Lung (tissue), 12 donors: ENCODE measurements around the gene CNFN. TPM values are rescaled to one million over a fixed set of nuclear protein-coding genes. Genes with fewer than 3 reads are reported as not detected.

Source experiments
- ATAC-seq: fragments of 200-7000 bp; cut with Tn5 transposase; one replicate; pipeline ENCODE4 v1.9.1; 2020; ENCODE audit warnings: moderate number of reproducible peaks; ENCODE audit not compliant: insufficient read depth, low FRiP score
- DNase-seq, 3 donors: peaks; one replicate each; pipeline ENCODE4 v3.0.0-alpha.2; 2013 to 2017
- H3K27ac ChIP-seq, 2 donors: one replicate each; pipeline ENCODE4 v1.5.1; 2013; ENCODE audit warnings: mild to moderate bottlenecking in 2 of 2, moderate library complexity in 2 of 2, control low read depth in 1 of 2, inconsistent platforms in 1 of 2, low read depth in 1 of 2, low read length in 1 of 2
- H3K27me3 ChIP-seq, 3 donors: one replicate each; pipeline ENCODE4 v1.5.1; 2013; ENCODE audit warnings: low read length in 2 of 3; ENCODE audit not compliant: control insufficient read depth in 3 of 3, insufficient read depth in 3 of 3
- H3K36me3 ChIP-seq, 4 donors: one replicate each; pipeline ENCODE4 v1.5.1; 2013; ENCODE audit warnings: low read length in 4 of 4, mild to moderate bottlenecking in 1 of 4, moderate library complexity in 1 of 4; ENCODE audit not compliant: control insufficient read depth in 4 of 4, insufficient read depth in 4 of 4
- H3K4me1 ChIP-seq, 5 donors: one replicate each; pipeline ENCODE4 v1.5.1; 2013; ENCODE audit warnings: low read length in 5 of 5, mild to moderate bottlenecking in 2 of 5, moderate library complexity in 1 of 5; ENCODE audit not compliant: control insufficient read depth in 5 of 5, insufficient read depth in 5 of 5
- H3K4me3 ChIP-seq: one replicate; pipeline ENCODE4 v1.5.1; 2013; ENCODE audit warnings: mild to moderate bottlenecking, control low read depth, moderate library complexity
- H3K9ac ChIP-seq, 2 donors: one replicate each; pipeline ENCODE4 v1.5.1; 2013; ENCODE audit warnings: low read length in 2 of 2, control low read depth in 1 of 2; ENCODE audit not compliant: insufficient read depth in 1 of 2
- H3K9me3 ChIP-seq, 4 donors: one replicate each; pipeline ENCODE4 v1.5.1; 2013; ENCODE audit warnings: low read length in 3 of 4, mild to moderate bottlenecking in 1 of 4, moderate library complexity in 1 of 4; ENCODE audit not compliant: control insufficient read depth in 4 of 4, insufficient read depth in 3 of 4
- WGBS, 2 donors: extraction: QIAGEN DNeasy Blood & Tissue Kit; methylation state at CpG; one replicate each; pipeline ENCODE4 v1.1.7; 2013; 5-methylcytosine and 5-hydroxymethylcytosine counted together
- polyA plus RNA-seq, 2 donors: library from polyadenylated mRNA; stranded (reverse); fragments of 200-250 nt; gene quantifications; one replicate each; pipeline ENCODE4 v1.2.1, GENCODE V29; 2013
- total RNA-seq, 2 donors: library from RNA; depleted of rRNA in 1 of 2; stranded (reverse); fragments of >200 nt in 1 of 2; gene quantifications; one replicate each; pipeline ENCODE4 v1.2.1, GENCODE V29; 2014 to 2021
- TF ChIP-seq, protein P1 (sequence below): IDR thresholded peaks from 2 replicates; pipeline ENCODE4 v1.5.1; 2012; ENCODE audit warnings: mild to moderate bottlenecking; ENCODE audit errors: control extremely low read depth, extremely low read depth
- donor health status: control.
- donor health status: control.
- donor health status: Bipolar disorder and iron deficiency.
- donor health status: healthy.
- donor health status: DM: yes; HTN: yes; CAD: no.

The CNFN gene
- total and polyA plus RNA-seq, 4 donors = 1.0 to 4.1 (median 2.2) TPM; not detected in 1

DNA sequence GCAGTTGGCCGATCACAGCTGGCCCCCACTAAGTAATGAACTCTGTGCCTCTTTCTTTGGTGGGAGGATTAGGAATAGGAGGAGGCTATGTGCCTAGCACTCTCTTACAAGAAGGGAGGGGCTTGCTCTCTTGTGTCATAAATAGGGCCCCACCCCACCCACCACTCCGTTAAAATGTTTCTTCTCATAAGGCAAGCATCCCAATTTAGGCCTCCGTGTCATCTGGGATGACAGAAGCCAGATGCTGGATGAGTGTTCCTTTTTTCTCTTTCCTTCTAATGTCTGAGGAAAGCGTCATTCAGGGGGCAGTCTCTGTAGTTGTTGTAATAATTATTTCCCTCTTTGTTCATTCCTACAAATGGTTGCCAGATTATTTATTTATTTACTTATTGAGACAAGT is 37.2 kb upstream of the CNFN start, which contains the start of gene LIPE:
LIPE (minus strand) TSS at position 76 of the 400 bp plus-strand sequence. CDS start 239 bp downstream, outside the sequence.
- H3K27ac ChIP-seq = no peak within 1 kb of the TSS

DNA sequence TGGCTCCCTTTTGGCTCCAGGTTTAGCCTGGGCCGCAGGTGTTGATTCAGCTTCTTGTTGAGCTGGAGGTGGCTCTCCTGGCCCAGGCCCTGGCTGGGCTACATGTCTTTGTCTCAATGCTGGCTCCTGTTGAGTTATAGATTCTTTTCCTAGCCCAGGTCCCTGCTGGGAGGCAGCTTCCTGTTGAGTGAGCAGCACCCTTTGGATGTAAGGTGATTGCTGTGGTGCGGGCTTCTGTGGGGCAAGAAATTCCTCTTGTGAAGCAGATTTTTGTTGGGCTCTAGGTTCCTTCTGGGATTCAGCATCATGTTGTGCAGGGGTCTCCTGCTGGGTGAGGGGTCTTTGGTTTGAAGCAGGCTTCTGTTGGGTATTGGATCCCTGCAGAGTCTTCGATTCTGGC is 36.5 kb upstream of the CNFN start:
- 97 to 99% methylated on average over 3 of the region's 3 CpGs for WGBS, 2 donors
- no peak overlapping the region for H3K27ac ChIP-seq
- ATAC-seq (no peak), DNase-seq (no peak)
- H3K27me3 ChIP-seq = no peaks in the 10 kb centered on the region
- TF ChIP-seq, protein P1, sequence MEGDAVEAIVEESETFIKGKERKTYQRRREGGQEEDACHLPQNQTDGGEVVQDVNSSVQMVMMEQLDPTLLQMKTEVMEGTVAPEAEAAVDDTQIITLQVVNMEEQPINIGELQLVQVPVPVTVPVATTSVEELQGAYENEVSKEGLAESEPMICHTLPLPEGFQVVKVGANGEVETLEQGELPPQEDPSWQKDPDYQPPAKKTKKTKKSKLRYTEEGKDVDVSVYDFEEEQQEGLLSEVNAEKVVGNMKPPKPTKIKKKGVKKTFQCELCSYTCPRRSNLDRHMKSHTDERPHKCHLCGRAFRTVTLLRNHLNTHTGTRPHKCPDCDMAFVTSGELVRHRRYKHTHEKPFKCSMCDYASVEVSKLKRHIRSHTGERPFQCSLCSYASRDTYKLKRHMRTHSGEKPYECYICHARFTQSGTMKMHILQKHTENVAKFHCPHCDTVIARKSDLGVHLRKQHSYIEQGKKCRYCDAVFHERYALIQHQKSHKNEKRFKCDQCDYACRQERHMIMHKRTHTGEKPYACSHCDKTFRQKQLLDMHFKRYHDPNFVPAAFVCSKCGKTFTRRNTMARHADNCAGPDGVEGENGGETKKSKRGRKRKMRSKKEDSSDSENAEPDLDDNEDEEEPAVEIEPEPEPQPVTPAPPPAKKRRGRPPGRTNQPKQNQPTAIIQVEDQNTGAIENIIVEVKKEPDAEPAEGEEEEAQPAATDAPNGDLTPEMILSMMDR = no peak
- H3K9ac ChIP-seq = no peak overlapping the region
- H3K4me3 ChIP-seq = no peak overlapping the region
- no peaks in the 10 kb centered on the region for H3K36me3 ChIP-seq
- H3K9me3 ChIP-seq = no peaks in the 10 kb centered on the region
- H3K4me1 ChIP-seq = peaks cover 0 to 23% (median 8%) of the 10 kb centered on the region in 5 donors

More for the DNA sequence above, 37.2 kb upstream of the CNFN start, which contains the start of gene LIPE:
- Histone ChIP-seq H3K9me3 (no peaks in the 10 kb centered on the region), H3K4me1 (peaks cover 0 to 19% (median 5%) of the 10 kb centered on the region in 5 donors), H3K4me3 (no peak within 1 kb of the TSS), H3K9ac (no peak within 1 kb of the TSS), H3K27me3 (no peaks in the 10 kb centered on the region), H3K36me3 (no peaks in the 10 kb centered on the region)
- ATAC-seq = no peak
- TF ChIP-seq, protein P1 = no peak
- DNase-seq = peak; percentile 40 to 68 (median 65)
- 72 to 79% methylated on average over 4 of the region's 4 CpGs for WGBS, 2 donors

GRCh38 chr19:42424712-42425131 is 34.6 kb upstream of the CNFN start:
- no peak overlapping the region for H3K9ac ChIP-seq
- no peak for ATAC-seq
- no peaks in the 10 kb centered on the region for H3K9me3 ChIP-seq
- WGBS, 2 donors = 75 to 78% methylated on average over 13 of the region's 13 CpGs
- H3K36me3 ChIP-seq = no peaks in the 10 kb centered on the region
- no peak overlapping the region for H3K4me3 ChIP-seq
- H3K27me3 ChIP-seq = no peaks in the 10 kb centered on the region
- TF ChIP-seq, protein P1 = no peak
- H3K4me1 ChIP-seq = peaks cover 0 to 27% (median 13%) of the 10 kb centered on the region in 5 donors
- no peak for DNase-seq
- no peak overlapping the region for H3K27ac ChIP-seq

DNA sequence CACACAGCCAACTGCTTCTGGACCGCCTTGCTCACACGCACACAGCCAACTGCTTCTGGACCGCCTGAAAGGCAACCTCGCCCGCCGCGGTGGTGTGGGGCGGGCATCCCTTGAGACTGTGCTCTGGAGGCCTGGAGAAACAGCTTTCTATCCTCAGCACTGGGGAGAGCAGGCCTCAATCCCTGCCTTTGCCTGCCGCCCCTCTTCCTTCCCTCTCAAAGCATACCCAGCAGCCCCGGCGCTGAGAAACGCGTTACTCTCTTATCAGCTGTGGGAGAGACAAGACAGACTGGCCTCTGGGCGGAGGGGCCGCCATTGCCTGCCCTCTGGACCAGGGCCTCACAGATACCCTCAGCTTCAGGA is 34.2 kb upstream of the CNFN start:
- Histone ChIP-seq H3K4me1 (peaks cover 0 to 27% (median 13%) of the 10 kb centered on the region in 5 donors), H3K36me3 (no peaks in the 10 kb centered on the region), H3K9ac (no peak overlapping the region), H3K4me3 (no peak overlapping the region), H3K27ac (no peak overlapping the region), H3K27me3 (no peaks in the 10 kb centered on the region), H3K9me3 (no peaks in the 10 kb centered on the region)
- ATAC-seq = no peak
- TF ChIP-seq, protein P1 = no peak
- WGBS, 2 donors = 69 to 73% methylated on average over 9 to 15 of the region's 15 CpGs
- no peak for DNase-seq
